ENCODE results near the gene RNF25. TPM values are rescaled to one million over a fixed set of nuclear protein-coding genes. Genes with fewer than 3 reads are reported as not detected.

RNF25 gene
- total RNA-seq, 1 donor from 2014 or later = 31.6 TPM

GRCh38 chr2:218709908-218710307, 38.1 kb upstream of the RNF25 start:
- Histone ChIP-seq H3K4me3 (ENCODE audit: low read depth, low read length) (no peak overlapping the region), H3K27me3 (ENCODE audit: control insufficient read depth, insufficient read depth, low read length) (no peaks in the 10 kb centered on the region), H3K36me3 (ENCODE audit: control insufficient read depth, insufficient read depth, low read length) (no peaks in the 10 kb centered on the region)
- no peak for TF ChIP-seq CTCF (IDR thresholded peaks at IDR 0.05; ENCODE audit: insufficient read depth, low read length, poor library complexity, severe bottlenecking)
- DNase-seq (ENCODE audit: low read depth) = no peak

GRCh38 chr2:218708086-218708485, 36.3 kb upstream of the RNF25 start:
- H3K36me3 ChIP-seq (ENCODE audit: control insufficient read depth, insufficient read depth, low read length) = no peaks in the 10 kb centered on the region
- DNase-seq (ENCODE audit: low read depth) = no peak
- no peak overlapping the region for H3K4me3 ChIP-seq (ENCODE audit: low read depth, low read length)
- no peak for TF ChIP-seq CTCF (IDR thresholded peaks at IDR 0.05; ENCODE audit: insufficient read depth, low read length, poor library complexity, severe bottlenecking)
- H3K27me3 ChIP-seq (ENCODE audit: control insufficient read depth, insufficient read depth, low read length) = no peaks in the 10 kb centered on the region

DNA sequence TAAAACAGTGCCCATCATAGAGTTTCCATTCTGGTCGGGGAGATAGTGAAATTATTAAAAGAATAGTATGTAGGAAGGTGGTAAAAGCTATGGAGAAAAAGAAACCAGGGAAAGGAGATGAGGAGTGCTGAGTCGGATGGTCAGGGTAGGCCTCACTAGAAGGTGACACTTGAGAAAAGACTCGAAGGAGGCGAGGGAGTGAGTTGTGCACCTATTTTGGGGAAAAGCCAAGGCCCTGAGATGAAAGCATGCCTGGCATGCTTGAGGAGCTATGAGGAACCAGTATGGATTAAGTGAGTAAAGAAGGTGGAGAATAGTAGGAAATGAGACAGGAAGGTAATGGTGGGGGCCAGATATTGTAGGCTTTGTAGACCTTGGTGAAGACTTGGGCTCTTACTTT, 31.5 kb upstream of the RNF25 start:
- no peaks in the 10 kb centered on the region for H3K27me3 ChIP-seq (ENCODE audit: control insufficient read depth, insufficient read depth, low read length)
- DNase-seq (ENCODE audit: low read depth) = no peak
- H3K4me3 ChIP-seq (ENCODE audit: low read depth, low read length) = no peak overlapping the region
- no peaks in the 10 kb centered on the region for H3K36me3 ChIP-seq (ENCODE audit: control insufficient read depth, insufficient read depth, low read length)
- no peak for TF ChIP-seq CTCF (IDR thresholded peaks at IDR 0.05; ENCODE audit: insufficient read depth, low read length, poor library complexity, severe bottlenecking)

- Histone ChIP-seq H3K36me3 (ENCODE audit: control insufficient read depth, insufficient read depth, low read length) (no peaks in the 10 kb centered on the region), H3K4me3 (ENCODE audit: low read depth, low read length) (no peak overlapping the region), H3K27me3 (ENCODE audit: control insufficient read depth, insufficient read depth, low read length) (no peaks in the 10 kb centered on the region)
- TF ChIP-seq CTCF (IDR thresholded peaks at IDR 0.05; ENCODE audit: insufficient read depth, low read length, poor library complexity, severe bottlenecking) = no peak
- no peak for DNase-seq (ENCODE audit: low read depth)
Measured at GRCh38 chr2:218701806-218702205, 30.0 kb upstream of the RNF25 start.

GRCh38 chr2:218698885-218699284, 27.1 kb upstream of the RNF25 start:
- no peaks in the 10 kb centered on the region for H3K27me3 ChIP-seq (ENCODE audit: control insufficient read depth, insufficient read depth, low read length)
- no peak for TF ChIP-seq CTCF (IDR thresholded peaks at IDR 0.05; ENCODE audit: insufficient read depth, low read length, poor library complexity, severe bottlenecking)
- H3K4me3 ChIP-seq (ENCODE audit: low read depth, low read length) = no peak overlapping the region
- H3K36me3 ChIP-seq (ENCODE audit: control insufficient read depth, insufficient read depth, low read length) = peaks cover 1% of the 10 kb centered on the region
- DNase-seq (ENCODE audit: low read depth) = no peak

DNA sequence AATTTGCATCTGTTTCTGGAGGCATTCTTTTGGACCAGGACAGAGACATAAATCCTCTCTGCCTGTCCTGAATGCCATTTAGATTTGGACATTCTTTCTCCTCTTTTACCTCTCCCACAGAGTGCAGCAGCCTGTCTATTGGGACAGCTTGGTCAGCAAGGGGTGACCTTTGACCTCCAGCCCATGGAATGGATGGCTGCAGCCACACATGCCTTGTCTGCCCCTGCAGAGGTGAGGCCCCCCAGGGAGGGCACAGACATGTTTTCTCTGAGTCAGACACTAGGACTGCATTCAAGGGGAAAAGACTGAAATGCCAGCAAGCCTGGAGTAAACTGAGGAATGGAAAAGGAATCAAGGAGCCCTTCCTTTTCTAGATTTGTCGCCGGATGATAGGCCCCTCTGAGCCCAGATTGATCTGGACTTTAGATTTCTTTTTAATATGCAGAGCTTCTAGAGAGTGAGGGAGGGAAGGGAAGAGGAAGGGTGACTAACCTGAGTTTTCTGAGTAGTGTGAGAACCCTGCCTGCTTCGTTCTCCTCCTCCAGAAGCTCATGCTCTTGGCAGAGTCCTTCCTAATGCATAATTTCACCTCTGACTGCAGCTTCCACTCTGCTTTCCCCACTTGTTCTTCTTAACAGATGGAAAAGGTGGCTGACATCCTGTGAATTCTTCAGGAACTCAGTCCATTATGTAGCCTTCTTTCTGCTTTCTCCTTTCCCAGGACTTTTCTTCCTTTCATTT, 22.8 kb upstream of the RNF25 start:
- H3K4me3 ChIP-seq (ENCODE audit: low read depth, low read length) = no peak overlapping the region
- H3K36me3 ChIP-seq (ENCODE audit: control insufficient read depth, insufficient read depth, low read length) = peaks cover 2% of the 10 kb centered on the region
- no peak for DNase-seq (ENCODE audit: low read depth)
- TF ChIP-seq CTCF (IDR thresholded peaks at IDR 0.05; ENCODE audit: insufficient read depth, low read length, poor library complexity, severe bottlenecking) = no peak
- no peaks in the 10 kb centered on the region for H3K27me3 ChIP-seq (ENCODE audit: control insufficient read depth, insufficient read depth, low read length)
